ENCODE data around the gene JAK1.

The JAK1 gene

GRCh38 chr1:64823691-64824476 lies 142.5 kb downstream of the JAK1 start:
- POLR2A ChIA-PET, result no interaction called here
- no peaks in the 10 kb centered on the region for H3K4me1 ChIP-seq (ENCODE audit: control insufficient read depth, insufficient read depth, low read length)
- H3K9me3 ChIP-seq (ENCODE audit: control insufficient read depth, insufficient read depth, low read depth, low read length), result no peaks in the 10 kb centered on the region
- peaks cover 0 to 4% of the 10 kb centered on the region in 2 experiments; a peak in 1 of 3 replicates for H3K36me3 ChIP-seq (ENCODE audit: control insufficient read depth in 2 of 2, insufficient read depth in 1 of 2, low read length in 2 of 2)
- CTCF ChIA-PET, result interaction anchor here (0.6 to 3.5 kb wide), 33 partner anchors 8 to 1547 kb away, joined by 3 to 19 read pairs (median 3); no protein-coding TSS in a partner anchor
- H3K4me3 ChIP-seq (ENCODE audit: low read depth, low read length), result no peak overlapping the region
- no peak overlapping the region for H3K27ac ChIP-seq (ENCODE audit: extremely low read depth, low read depth, low read length)
- TF ChIP-seq ZNF362 (tag by site-specific recombination; IDR thresholded peaks at IDR 0.05), result peak; percentile 76
- TF ChIP-seq ATF2 (tag by site-specific recombination; IDR thresholded peaks at IDR 0.05; ENCODE audit: low read depth), result no peak
- peak; percentile 50; the same call in 1 of the 2 replicates for TF ChIP-seq PRDM1 (tag by site-specific recombination; IDR thresholded peaks at IDR 0.05)
- 0 out of 2 replicates have a peak, but pooled peaks have one; percentile 14 for TF ChIP-seq ZNF629 (tag by site-specific recombination; IDR thresholded peaks at IDR 0.05)
- TF ChIP-seq ZNF768 (tag by site-specific recombination; IDR thresholded peaks at IDR 0.05), result no peak
- TF ChIP-seq KLF16 (tag by site-specific recombination; IDR thresholded peaks at IDR 0.05), result 0 out of 2 replicates have a peak, but pooled peaks have one; percentile 22
- TF ChIP-seq GLIS1 (tag by site-specific recombination; IDR thresholded peaks at IDR 0.05), result peak; percentile 64; the same call in 1 of the 2 replicates
- no peak for TF ChIP-seq ZFP69B (tag by site-specific recombination; IDR thresholded peaks at IDR 0.05)
- TF ChIP-seq ZBTB20 (tag by site-specific recombination; IDR thresholded peaks at IDR 0.05), result peak; percentile 97
- TF ChIP-seq ZBTB48 (tag by site-specific recombination; IDR thresholded peaks at IDR 0.05), result peak; percentile 64; the same call in 1 of the 2 replicates
- no peak for TF ChIP-seq ZNF549 (tag by site-specific recombination; IDR thresholded peaks at IDR 0.05)
- peak; percentile 83 for TF ChIP-seq IKZF3 (tag by site-specific recombination; IDR thresholded peaks at IDR 0.05)
- TF ChIP-seq ZNF48 (tag by site-specific recombination; IDR thresholded peaks at IDR 0.05), result no peak
- TF ChIP-seq ZNF626 (tag by site-specific recombination; IDR thresholded peaks at IDR 0.05), result no peak
- no peak for TF ChIP-seq ZNF514 (tag by site-specific recombination; IDR thresholded peaks at IDR 0.05)
- TF ChIP-seq ZNF175 (tag by site-specific recombination; IDR thresholded peaks at IDR 0.05), result no peak
- no peak for TF ChIP-seq ZNF335 (tag by site-specific recombination; conservative IDR thresholded peaks at IDR 0.05)
- 0 out of 2 replicates have a peak, but pooled peaks have one; percentile 23 for TF ChIP-seq ZNF24 (tag by site-specific recombination; IDR thresholded peaks at IDR 0.05)
- peak; percentile 64; the same call in 1 of the 2 replicates for TF ChIP-seq CTCF (tag by site-specific recombination; IDR thresholded peaks at IDR 0.05)
- no peak for TF ChIP-seq REST (tag by site-specific recombination; IDR thresholded peaks at IDR 0.05)
- TF ChIP-seq YY1 (tag by site-specific recombination; IDR thresholded peaks at IDR 0.05), result no peak
- peak; percentile 9; the same call in 1 of the 2 replicates for TF ChIP-seq ZNF513 (tag by site-specific recombination; IDR thresholded peaks at IDR 0.05)
- TF ChIP-seq ZSCAN23 (tag by site-specific recombination; IDR thresholded peaks at IDR 0.05), result peak; percentile 65; the same call in 1 of the 2 replicates
- TF ChIP-seq ZNF133 (tag by site-specific recombination; IDR thresholded peaks at IDR 0.05), result no peak
- peak; percentile 86 for TF ChIP-seq ZBTB44 (tag by site-specific recombination; IDR thresholded peaks at IDR 0.05)

Measured in HEK293 (cell line).